Measurements from ENCODE around the gene BACH1. TPM values are rescaled to one million over a fixed set of nuclear protein-coding genes. Genes with fewer than 3 reads are reported as not detected.

Gene BACH1
- total RNA-seq, 1 donor from 2014 or later: 49.4 TPM

GRCh38 chr21:29306920-29307319 lies 8.2 kb downstream of the BACH1 start:
- DNase-seq (ENCODE audit: low spot score): no peak
- H3K9me3 Mint-ChIP-seq (ENCODE audit: unreplicated experiment): no peaks in the 10 kb centered on the region
- no peaks in the 10 kb centered on the region for H3K36me3 Mint-ChIP-seq (ENCODE audit: low read depth, unreplicated experiment)
- TF ChIP-seq CTCF (IDR thresholded peaks at IDR 0.05; ENCODE audit: unreplicated experiment): no peak
- H3K4me3 Mint-ChIP-seq (ENCODE audit: unreplicated experiment): no peak overlapping the region
- no peak overlapping the region for H3K27ac Mint-ChIP-seq (ENCODE audit: unreplicated experiment)
- peaks cover 19% of the 10 kb centered on the region for H3K4me1 Mint-ChIP-seq (ENCODE audit: unreplicated experiment)
- H3K27me3 Mint-ChIP-seq (ENCODE audit: unreplicated experiment): no peaks in the 10 kb centered on the region

- TF ChIP-seq CTCF (IDR thresholded peaks at IDR 0.05; ENCODE audit: unreplicated experiment): no peak
- Mint-ChIP-seq H3K36me3 (ENCODE audit: low read depth, unreplicated experiment) (no peaks in the 10 kb centered on the region), H3K4me3 (ENCODE audit: unreplicated experiment) (no peak overlapping the region), H3K9me3 (ENCODE audit: unreplicated experiment) (no peaks in the 10 kb centered on the region), H3K4me1 (ENCODE audit: unreplicated experiment) (peaks cover 11% of the 10 kb centered on the region), H3K27me3 (ENCODE audit: unreplicated experiment) (no peaks in the 10 kb centered on the region), H3K27ac (ENCODE audit: unreplicated experiment) (no peak overlapping the region)
- DNase-seq (ENCODE audit: low spot score): no peak
Observed at GRCh38 chr21:29307718-29308455, 9.2 kb downstream of the BACH1 start.

- H3K27me3 Mint-ChIP-seq (ENCODE audit: unreplicated experiment): no peaks in the 10 kb centered on the region
- H3K27ac Mint-ChIP-seq (ENCODE audit: unreplicated experiment): no peak overlapping the region
- H3K4me3 Mint-ChIP-seq (ENCODE audit: unreplicated experiment): no peak overlapping the region
- DNase-seq (ENCODE audit: low spot score): no peak
- H3K4me1 Mint-ChIP-seq (ENCODE audit: unreplicated experiment): peaks cover 8% of the 10 kb centered on the region
- no peaks in the 10 kb centered on the region for H3K9me3 Mint-ChIP-seq (ENCODE audit: unreplicated experiment)
- H3K36me3 Mint-ChIP-seq (ENCODE audit: low read depth, unreplicated experiment): no peaks in the 10 kb centered on the region
- TF ChIP-seq CTCF (IDR thresholded peaks at IDR 0.05; ENCODE audit: unreplicated experiment): no peak
Observed at GRCh38 chr21:29308456-29308783, 9.7 kb downstream of the BACH1 start.

- Mint-ChIP-seq H3K9me3 (ENCODE audit: unreplicated experiment) (no peaks in the 10 kb centered on the region), H3K27ac (ENCODE audit: unreplicated experiment) (no peak overlapping the region), H3K36me3 (ENCODE audit: low read depth, unreplicated experiment) (no peaks in the 10 kb centered on the region), H3K4me1 (ENCODE audit: unreplicated experiment) (peaks cover 12% of the 10 kb centered on the region), H3K27me3 (ENCODE audit: unreplicated experiment) (no peaks in the 10 kb centered on the region), H3K4me3 (ENCODE audit: unreplicated experiment) (no peak overlapping the region)
- DNase-seq (ENCODE audit: low spot score): no peak
- no peak for TF ChIP-seq CTCF (IDR thresholded peaks at IDR 0.05; ENCODE audit: unreplicated experiment)
Observed at GRCh38 chr21:29309703-29310102, 11.0 kb downstream of the BACH1 start.

GRCh38 chr21:29311802-29312201 lies 13.1 kb downstream of the BACH1 start:
- Mint-ChIP-seq H3K27me3 (ENCODE audit: unreplicated experiment) (no peaks in the 10 kb centered on the region), H3K4me1 (ENCODE audit: unreplicated experiment) (peaks cover 10% of the 10 kb centered on the region), H3K36me3 (ENCODE audit: low read depth, unreplicated experiment) (no peaks in the 10 kb centered on the region), H3K4me3 (ENCODE audit: unreplicated experiment) (no peak overlapping the region), H3K27ac (ENCODE audit: unreplicated experiment) (no peak overlapping the region), H3K9me3 (ENCODE audit: unreplicated experiment) (no peaks in the 10 kb centered on the region)
- DNase-seq (ENCODE audit: low spot score): no peak
- TF ChIP-seq CTCF (IDR thresholded peaks at IDR 0.05; ENCODE audit: unreplicated experiment): no peak
